Dedifferentiated amniotic fluid mesenchymal stem cell (primary cell): ENCODE data around the gene GAS5.
"Not testable (repeated sequence)": the region's sequence is repeated elsewhere in the genome, so short reads cannot be mapped to it uniquely, and the experiment has no call there.

ENCODE experiments used
- DNase-seq: peaks from one replicate; pipeline ENCODE4 v3.0.0-alpha.2; 2016; ENCODE audit errors: extremely low spot score

Gene GAS5

GRCh38 chr1:173869021-173869359, 1.2 kb upstream of the GAS5 start:
- no peak for DNase-seq

- DNase-seq = no peak
These were observed 654 bp upstream of the GAS5 start, which contains the start of gene ZBTB37 for GRCh38 chr1:173868266-173869020. TSS of gene ZBTB37 (plus strand) at chr1:173868380. CDS start at chr1:173870226, 1,846 bp downstream.

- DNase-seq = no peak
These were observed 542 bp downstream of the GAS5 start for GRCh38 chr1:173867141-173867752.

GRCh38 chr1:173866413-173867115, 1.2 kb downstream of the GAS5 start:
- no peak for DNase-seq

GRCh38 chr1:173865468-173866164, 2.2 kb downstream of the GAS5 start:
- no peak for DNase-seq

GRCh38 chr1:173864179-173864867, 3.5 kb downstream of the GAS5 start:
- no peak for DNase-seq

- DNase-seq = no peak
These were observed 4.3 kb downstream of the GAS5 start for GRCh38 chr1:173863224-173864161.

- DNase-seq = no peak
These were observed 5.0 kb downstream of the GAS5 start for GRCh38 chr1:173862769-173863223.

- DNase-seq = not testable (repeated sequence)
These were observed 5.5 kb downstream of the GAS5 start for GRCh38 chr1:173862146-173862768.

GRCh38 chr1:173861731-173862145, 6.1 kb downstream of the GAS5 start:
- no peak for DNase-seq

- DNase-seq = no peak
These were observed 7.7 kb downstream of the GAS5 start for GRCh38 chr1:173860065-173860464.

GRCh38 chr1:173859547-173859946, 8.2 kb downstream of the GAS5 start:
- not testable (repeated sequence) for DNase-seq

GRCh38 chr1:173857363-173857917, 10.3 kb downstream of the GAS5 start:
- DNase-seq = no peak

- no peak for DNase-seq
These were observed 10.9 kb downstream of the GAS5 start for GRCh38 chr1:173856903-173857302.

GRCh38 chr1:173856014-173856413, 11.8 kb downstream of the GAS5 start:
- no peak for DNase-seq

- no peak for DNase-seq
These were observed 14.7 kb downstream of the GAS5 start for GRCh38 chr1:173853074-173853473.

GRCh38 chr1:173852105-173852504, 15.7 kb downstream of the GAS5 start:
- DNase-seq = no peak

- DNase-seq = no peak
These were observed 35.0 kb downstream of the GAS5 start for GRCh38 chr1:173832748-173833147.

- no peak for DNase-seq
These were observed 40.2 kb downstream of the GAS5 start for GRCh38 chr1:173827611-173828010.
